Activated naive CD8-positive, alpha-beta T cell treated with anti-CD3 and anti-CD28 coated beads for 36 hours (primary cell): Measurements from ENCODE around the gene EYA4. TPM values are rescaled to one million over a fixed set of nuclear protein-coding genes. Genes with fewer than 3 reads are reported as not detected.

Source experiments
- DNase-seq: peaks from one replicate; pipeline ENCODE4 v3.0.0; 2021
- H3K27ac Mint-ChIP-seq: one replicate; pipeline ENCODE4 v1.8.0; 2022; ENCODE audit warnings: mild to moderate bottlenecking, moderate library complexity, mixed read lengths
- H3K27me3 Mint-ChIP-seq: one replicate; pipeline ENCODE4 v1.8.0; 2022; ENCODE audit warnings: mild to moderate bottlenecking, mixed read lengths
- H3K36me3 Mint-ChIP-seq: one replicate; pipeline ENCODE4 v1.8.0; 2021; ENCODE audit warnings: mild to moderate bottlenecking, mixed read lengths
- H3K4me1 Mint-ChIP-seq: one replicate; pipeline ENCODE4 v1.8.0; 2021; ENCODE audit warnings: mixed read lengths
- H3K4me3 Mint-ChIP-seq: one replicate; pipeline ENCODE4 v1.8.0; 2022; ENCODE audit warnings: mild to moderate bottlenecking, moderate library complexity, mixed read lengths
- H3K9me3 Mint-ChIP-seq: one replicate; pipeline ENCODE4 v1.8.0; 2022; ENCODE audit warnings: mixed read lengths
- total RNA-seq, 2 experiments: library from RNA; stranded (reverse); gene quantifications; one replicate each; pipeline ENCODE4 v1.2.3, GENCODE V29; 2021

EYA4 gene
- total RNA-seq, 2 experiments from 2014 or later, result not detected

GRCh38 chr6:133559926-133560325, 318.8 kb downstream of the EYA4 start:
- H3K9me3 Mint-ChIP-seq, result no peaks in the 10 kb centered on the region
- no peaks in the 10 kb centered on the region for H3K4me1 Mint-ChIP-seq
- no peak overlapping the region for H3K4me3 Mint-ChIP-seq

GRCh38 chr6:133567636-133568035, 326.5 kb downstream of the EYA4 start:
- peaks cover 49% of the 10 kb centered on the region for H3K27me3 Mint-ChIP-seq
- H3K4me3 Mint-ChIP-seq, result no peak overlapping the region
- H3K9me3 Mint-ChIP-seq, result no peaks in the 10 kb centered on the region
- no peak for DNase-seq
- no peak overlapping the region for H3K27ac Mint-ChIP-seq
- peaks cover 8% of the 10 kb centered on the region for H3K4me1 Mint-ChIP-seq
- no peaks in the 10 kb centered on the region for H3K36me3 Mint-ChIP-seq

More at GRCh38 chr6:133559926-133560325, 318.8 kb downstream of the EYA4 start:
- no peak for DNase-seq
- Mint-ChIP-seq H3K27me3 (peaks cover 14% of the 10 kb centered on the region), H3K27ac (no peak overlapping the region), H3K36me3 (no peaks in the 10 kb centered on the region)

- no peak overlapping the region for H3K27ac Mint-ChIP-seq
- H3K4me3 Mint-ChIP-seq, result peak overlapping the region; percentile 58
- H3K36me3 Mint-ChIP-seq, result no peaks in the 10 kb centered on the region
- H3K4me1 Mint-ChIP-seq, result peaks cover 8% of the 10 kb centered on the region
- no peak for DNase-seq
- peaks cover 48% of the 10 kb centered on the region for H3K27me3 Mint-ChIP-seq
- H3K9me3 Mint-ChIP-seq, result no peaks in the 10 kb centered on the region
Observed at GRCh38 chr6:133568970-133569889, 328.1 kb downstream of the EYA4 start.

GRCh38 chr6:133571681-133572080, 330.5 kb downstream of the EYA4 start:
- no peaks in the 10 kb centered on the region for H3K9me3 Mint-ChIP-seq
- peaks cover 8% of the 10 kb centered on the region for H3K4me1 Mint-ChIP-seq
- H3K27ac Mint-ChIP-seq, result no peak overlapping the region
- no peak overlapping the region for H3K4me3 Mint-ChIP-seq
- no peak for DNase-seq
- H3K36me3 Mint-ChIP-seq, result no peaks in the 10 kb centered on the region
- H3K27me3 Mint-ChIP-seq, result peaks cover 50% of the 10 kb centered on the region

GRCh38 chr6:133577851-133578250, 336.7 kb downstream of the EYA4 start:
- no peak overlapping the region for H3K27ac Mint-ChIP-seq
- H3K4me3 Mint-ChIP-seq, result no peak overlapping the region
- peaks cover 14% of the 10 kb centered on the region for H3K27me3 Mint-ChIP-seq
- H3K36me3 Mint-ChIP-seq, result no peaks in the 10 kb centered on the region
- H3K9me3 Mint-ChIP-seq, result peaks cover 2% of the 10 kb centered on the region
- H3K4me1 Mint-ChIP-seq, result no peaks in the 10 kb centered on the region
- DNase-seq, result no peak
